GM18505 (cell line): ENCODE results near the gene EEF1AKMT3.
"Not testable (repeated sequence)": the region's sequence is repeated elsewhere in the genome, so short reads cannot be mapped to it uniquely, and the experiment has no call there.

Experiments used
- ATAC-seq: cut with Tn5 transposase; IDR thresholded peaks from one replicate; pipeline ENCODE4 v1.9.1; 2021; ENCODE audit not compliant: unreplicated experiment
- POLR2A ChIP-seq: IDR thresholded peaks from 4 replicates; pipeline ENCODE4 v1.6.1; 2011; ENCODE audit warnings: borderline replicate concordance; ENCODE audit not compliant: insufficient read depth, insufficient read length; ENCODE audit errors: extremely low read depth

Gene EEF1AKMT3

DNA sequence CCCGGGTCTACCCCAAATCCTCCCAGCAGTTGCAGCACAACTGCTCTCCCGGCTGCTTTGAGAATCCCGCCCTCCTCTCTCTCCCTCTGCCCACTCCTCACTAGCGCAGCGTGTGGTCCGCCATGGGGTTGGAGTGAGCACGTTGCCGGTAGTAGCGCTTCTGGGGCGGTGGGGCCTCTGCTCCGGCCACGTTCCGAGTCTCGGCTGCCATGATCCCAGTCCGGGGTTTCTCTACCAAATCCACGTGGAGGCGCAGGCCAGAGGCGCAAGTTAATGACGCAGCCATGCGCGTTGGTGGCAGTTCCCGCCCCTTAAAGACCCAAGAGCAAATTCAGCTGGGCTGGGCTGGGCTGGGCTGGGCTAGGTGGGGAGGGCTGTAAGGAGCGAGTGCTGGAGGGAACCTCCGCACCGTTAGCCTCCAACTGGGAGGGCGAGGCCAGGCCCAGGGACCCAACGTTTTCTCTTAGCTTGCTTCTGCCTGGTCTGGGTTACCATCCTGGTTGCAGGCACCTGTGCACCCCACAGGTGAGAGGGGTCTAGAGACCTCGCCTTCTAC lies 463 bp upstream of the EEF1AKMT3 start, which contains the start of gene METTL1:
METTL1 (minus strand) TSS at position 233 of the 556 bp plus-strand sequence; CDS start at position 211, 22 bp downstream.
- peak; percentile 84 for ATAC-seq
- peak; percentile 80 for TF ChIP-seq POLR2A

DNA sequence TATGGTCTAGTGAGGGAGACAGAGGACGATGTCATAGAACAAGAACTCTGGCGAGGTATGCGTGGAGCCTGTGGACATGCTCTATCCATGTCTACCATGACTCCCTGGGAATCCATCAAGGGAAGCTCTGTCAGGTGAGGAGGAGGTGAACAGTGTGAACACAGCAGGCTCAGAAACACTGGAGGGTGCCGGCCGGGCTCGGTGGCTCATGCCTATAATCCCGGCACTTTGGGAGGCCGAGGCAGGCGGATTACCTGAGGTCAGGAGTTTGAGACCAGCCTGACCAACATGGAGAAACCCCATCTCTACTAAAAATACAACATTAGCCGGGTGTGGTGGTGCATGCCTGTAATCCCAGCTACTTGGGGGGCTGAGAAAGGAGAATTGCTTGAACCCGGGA lies 2.2 kb downstream of the EEF1AKMT3 start:
- ATAC-seq: not testable (repeated sequence)

DNA sequence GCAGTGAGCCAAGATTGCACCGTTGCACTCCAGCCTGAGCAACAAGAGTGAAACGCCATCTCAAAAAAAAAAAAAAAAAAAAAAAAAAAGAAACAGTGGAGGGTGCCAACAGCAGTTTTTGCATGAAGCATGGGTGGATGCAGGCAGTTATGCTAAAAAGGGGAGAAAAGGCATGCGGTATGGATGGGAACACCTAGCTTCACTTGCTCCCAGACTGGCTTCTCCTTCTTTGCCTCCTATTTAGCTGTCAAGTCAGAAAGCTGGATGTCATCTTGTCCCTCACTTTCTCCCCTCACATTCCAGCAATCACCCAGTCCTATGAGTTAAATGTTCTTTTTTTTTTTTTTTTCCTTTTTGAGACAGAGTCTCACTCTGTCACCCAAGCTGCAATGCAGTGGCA lies 2.6 kb downstream of the EEF1AKMT3 start:
- no peak for TF ChIP-seq POLR2A
- ATAC-seq: no peak

DNA sequence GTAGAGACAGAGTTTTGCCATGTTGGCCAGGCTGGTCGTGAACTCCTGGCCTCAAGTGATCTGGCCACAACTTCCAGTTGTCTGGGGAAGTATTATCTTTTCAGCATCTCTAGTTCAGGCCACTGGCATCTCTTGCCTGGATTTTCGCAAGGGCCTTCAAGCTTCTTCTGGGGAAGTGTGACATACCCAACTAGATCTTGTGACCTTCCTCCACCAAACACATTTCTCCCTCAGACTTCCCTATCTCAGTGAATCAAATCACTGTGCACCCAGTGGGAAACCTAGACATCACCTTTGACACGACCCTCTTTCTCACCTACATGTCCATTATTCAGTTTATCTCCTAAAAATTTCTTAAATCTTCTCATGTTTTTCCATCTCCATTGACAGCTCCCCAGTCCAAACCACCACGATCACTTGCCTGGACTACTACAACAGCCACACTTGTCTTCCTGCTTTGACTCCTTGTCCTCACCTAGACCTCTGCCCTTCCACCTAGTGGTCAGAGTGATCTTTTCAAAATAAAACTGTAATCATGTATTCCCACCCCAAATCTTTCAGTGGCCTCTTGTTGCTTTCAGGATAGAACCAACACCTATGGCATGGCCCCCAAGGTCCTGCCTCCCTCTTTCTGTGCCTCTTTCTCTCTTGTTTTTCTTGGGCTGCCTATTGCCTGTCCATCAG lies 3.3 kb downstream of the EEF1AKMT3 start:
- no peak for ATAC-seq
- no peak for TF ChIP-seq POLR2A

DNA sequence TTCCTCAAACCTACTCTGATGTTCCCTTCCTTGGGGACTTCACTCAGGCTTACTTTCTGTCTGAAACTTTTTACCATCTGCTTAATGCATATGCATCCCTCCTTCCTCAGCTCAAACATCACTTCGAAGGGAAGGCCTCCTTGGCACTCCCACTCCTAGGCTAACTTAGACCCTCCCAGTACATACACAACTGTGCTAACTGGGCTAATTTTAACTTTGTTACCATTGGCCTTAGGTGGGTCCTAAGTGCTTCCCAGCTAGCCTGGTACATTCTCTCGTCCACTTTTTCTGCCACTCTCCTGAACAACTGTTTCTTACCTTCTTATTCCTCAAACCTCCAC lies 3.8 kb downstream of the EEF1AKMT3 start:
- no peak for ATAC-seq
- no peak for TF ChIP-seq POLR2A

GRCh38 chr12:57777367-57777766 lies 5.0 kb downstream of the EEF1AKMT3 start:
- no peak for ATAC-seq
- no peak for TF ChIP-seq POLR2A

GRCh38 chr12:57777911-57778310 lies 5.5 kb downstream of the EEF1AKMT3 start:
- TF ChIP-seq POLR2A: no peak
- no peak for ATAC-seq

GRCh38 chr12:57779736-57780135 lies 7.3 kb downstream of the EEF1AKMT3 start:
- ATAC-seq: no peak
- no peak for TF ChIP-seq POLR2A

DNA sequence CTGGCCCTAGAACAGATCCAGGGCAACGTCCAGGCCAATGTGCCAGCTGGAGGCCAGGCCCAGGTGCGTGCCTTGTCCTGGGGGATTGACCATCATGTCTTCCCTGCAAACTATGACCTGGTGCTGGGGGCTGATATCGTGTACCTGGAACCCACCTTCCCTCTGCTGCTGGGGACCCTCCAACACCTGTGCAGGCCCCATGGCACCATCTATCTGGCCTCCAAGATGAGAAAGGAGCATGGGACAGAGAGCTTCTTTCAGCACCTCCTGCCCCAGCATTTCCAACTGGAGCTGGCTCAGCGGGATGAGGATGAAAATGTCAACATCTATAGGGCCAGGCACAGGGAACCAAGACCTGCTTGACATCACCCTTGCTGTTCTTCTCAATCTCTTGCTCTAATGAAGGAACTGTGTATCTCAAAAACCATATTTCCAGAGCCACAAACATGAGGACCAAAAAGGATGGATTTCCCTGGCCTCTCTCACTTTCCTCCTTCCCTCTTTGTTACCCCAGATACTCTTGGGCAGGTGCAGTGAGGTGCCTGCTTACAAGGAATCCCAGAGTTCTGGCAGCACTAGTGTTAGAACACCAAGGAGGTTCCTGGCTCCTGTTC lies 8.0 kb downstream of the EEF1AKMT3 start:
- no peak for ATAC-seq
- no peak for TF ChIP-seq POLR2A

- no peak for TF ChIP-seq POLR2A
- ATAC-seq: no peak
These were observed 8.8 kb downstream of the EEF1AKMT3 start for GRCh38 chr12:57781244-57781643.

GRCh38 chr12:57781801-57782200 lies 9.4 kb downstream of the EEF1AKMT3 start:
- no peak for TF ChIP-seq POLR2A
- ATAC-seq: no peak

DNA sequence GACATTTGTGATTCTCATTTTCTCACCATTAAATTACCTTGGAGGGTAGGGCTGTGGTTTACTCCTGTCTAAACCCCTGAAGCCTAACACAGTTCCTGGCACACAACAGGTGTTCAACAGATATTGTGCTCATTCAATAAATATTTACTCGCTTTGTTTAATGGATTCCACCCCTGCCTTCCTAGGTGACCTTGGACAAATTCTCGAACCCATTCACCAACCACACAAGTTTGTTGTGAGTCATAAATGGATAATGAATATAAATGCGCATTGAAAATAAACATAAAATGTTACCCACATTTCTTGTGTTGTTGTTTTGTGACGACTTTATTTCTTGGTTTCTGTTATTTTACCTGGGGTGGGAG lies 9.8 kb downstream of the EEF1AKMT3 start:
- TF ChIP-seq POLR2A: no peak
- no peak for ATAC-seq

GRCh38 chr12:57782608-57783465 lies 10.4 kb downstream of the EEF1AKMT3 start, which contains the start of gene TSFM:
Gene TSFM, plus strand, starts transcription at chr12:57782787. Its CDS starts 15 bp downstream, at chr12:57782802.
- peak; percentile 90 for TF ChIP-seq POLR2A
- peak; percentile 88 for ATAC-seq
